Measurements from ENCODE around the gene CEP164.

DNA sequence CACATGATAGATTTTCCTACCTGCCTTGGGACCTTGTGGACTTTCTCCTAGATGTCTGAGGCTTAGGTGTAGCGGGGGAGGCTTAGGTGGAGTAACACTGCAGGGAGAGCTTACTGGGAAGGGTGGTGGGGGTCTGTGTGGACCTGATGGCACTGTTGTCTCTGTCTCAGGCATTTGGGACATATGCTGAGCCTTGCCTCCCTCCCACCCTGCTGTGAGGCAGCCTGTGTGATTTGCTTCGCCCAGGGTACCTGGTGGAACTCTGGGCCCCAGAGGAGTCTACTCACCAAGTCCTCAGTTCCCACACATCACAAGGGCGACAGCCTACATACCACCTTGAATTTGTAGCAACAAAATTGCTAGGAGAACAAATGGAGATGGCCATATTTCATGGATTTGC is 80.7 kb downstream of the CEP164 start:
- no peak for TF ChIP-seq HDGF (IDR thresholded peaks at IDR 0.05)
- no peak for TF ChIP-seq FOXM1 (IDR thresholded peaks at IDR 0.05; ENCODE audit: low read depth, low read length)
- no peak for TF ChIP-seq POLR2AphosphoS5 (IDR thresholded peaks at IDR 0.05; ENCODE audit: low read length)
- TF ChIP-seq, protein P1, sequence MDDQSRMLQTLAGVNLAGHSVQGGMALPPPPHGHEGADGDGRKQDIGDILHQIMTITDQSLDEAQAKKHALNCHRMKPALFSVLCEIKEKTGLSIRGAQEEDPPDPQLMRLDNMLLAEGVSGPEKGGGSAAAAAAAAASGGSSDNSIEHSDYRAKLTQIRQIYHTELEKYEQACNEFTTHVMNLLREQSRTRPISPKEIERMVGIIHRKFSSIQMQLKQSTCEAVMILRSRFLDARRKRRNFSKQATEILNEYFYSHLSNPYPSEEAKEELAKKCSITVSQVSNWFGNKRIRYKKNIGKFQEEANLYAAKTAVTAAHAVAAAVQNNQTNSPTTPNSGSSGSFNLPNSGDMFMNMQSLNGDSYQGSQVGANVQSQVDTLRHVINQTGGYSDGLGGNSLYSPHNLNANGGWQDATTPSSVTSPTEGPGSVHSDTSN (IDR thresholded peaks at IDR 0.05; ENCODE audit: insufficient replicate concordance, low read depth, low read length), result no peak
- TF ChIP-seq SUZ12 (IDR thresholded peaks at IDR 0.05; ENCODE audit: unreplicated experiment), result no peak
- no peak for TF ChIP-seq SREBF1 (IDR thresholded peaks at IDR 0.05; ENCODE audit: low read length)
- TF ChIP-seq, protein P2, sequence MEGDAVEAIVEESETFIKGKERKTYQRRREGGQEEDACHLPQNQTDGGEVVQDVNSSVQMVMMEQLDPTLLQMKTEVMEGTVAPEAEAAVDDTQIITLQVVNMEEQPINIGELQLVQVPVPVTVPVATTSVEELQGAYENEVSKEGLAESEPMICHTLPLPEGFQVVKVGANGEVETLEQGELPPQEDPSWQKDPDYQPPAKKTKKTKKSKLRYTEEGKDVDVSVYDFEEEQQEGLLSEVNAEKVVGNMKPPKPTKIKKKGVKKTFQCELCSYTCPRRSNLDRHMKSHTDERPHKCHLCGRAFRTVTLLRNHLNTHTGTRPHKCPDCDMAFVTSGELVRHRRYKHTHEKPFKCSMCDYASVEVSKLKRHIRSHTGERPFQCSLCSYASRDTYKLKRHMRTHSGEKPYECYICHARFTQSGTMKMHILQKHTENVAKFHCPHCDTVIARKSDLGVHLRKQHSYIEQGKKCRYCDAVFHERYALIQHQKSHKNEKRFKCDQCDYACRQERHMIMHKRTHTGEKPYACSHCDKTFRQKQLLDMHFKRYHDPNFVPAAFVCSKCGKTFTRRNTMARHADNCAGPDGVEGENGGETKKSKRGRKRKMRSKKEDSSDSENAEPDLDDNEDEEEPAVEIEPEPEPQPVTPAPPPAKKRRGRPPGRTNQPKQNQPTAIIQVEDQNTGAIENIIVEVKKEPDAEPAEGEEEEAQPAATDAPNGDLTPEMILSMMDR (IDR thresholded peaks at IDR 0.05 in 2 of 3, conservative IDR thresholded peaks at IDR 0.05 in 1 of 3; ENCODE audit: control insufficient read depth in 2 of 3, extremely low read depth in 1 of 3, insufficient read depth in 1 of 3, low read depth in 3 of 3, low read length in 3 of 3), result no peak
- TF ChIP-seq RAD21 (IDR thresholded peaks at IDR 0.05; ENCODE audit: insufficient read depth, low read depth, low read length), result no peak
- no peak for TF ChIP-seq GABPA (IDR thresholded peaks at IDR 0.05; ENCODE audit: low read depth)
- no peak for TF ChIP-seq ZNF274 (IDR thresholded peaks at IDR 0.05; ENCODE audit: insufficient read depth, insufficient read length)
- TF ChIP-seq STAT3 (IDR thresholded peaks at IDR 0.05; ENCODE audit: low read depth, low read length), result no peak
- TF ChIP-seq, protein P3, sequence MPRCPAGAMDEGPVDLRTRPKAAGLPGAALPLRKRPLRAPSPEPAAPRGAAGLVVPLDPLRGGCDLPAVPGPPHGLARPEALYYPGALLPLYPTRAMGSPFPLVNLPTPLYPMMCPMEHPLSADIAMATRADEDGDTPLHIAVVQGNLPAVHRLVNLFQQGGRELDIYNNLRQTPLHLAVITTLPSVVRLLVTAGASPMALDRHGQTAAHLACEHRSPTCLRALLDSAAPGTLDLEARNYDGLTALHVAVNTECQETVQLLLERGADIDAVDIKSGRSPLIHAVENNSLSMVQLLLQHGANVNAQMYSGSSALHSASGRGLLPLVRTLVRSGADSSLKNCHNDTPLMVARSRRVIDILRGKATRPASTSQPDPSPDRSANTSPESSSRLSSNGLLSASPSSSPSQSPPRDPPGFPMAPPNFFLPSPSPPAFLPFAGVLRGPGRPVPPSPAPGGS (IDR thresholded peaks at IDR 0.05; ENCODE audit: borderline replicate concordance, insufficient read depth, low read depth, low read length, poor library complexity, severe bottlenecking), result no peak
- TF ChIP-seq, protein P4, sequence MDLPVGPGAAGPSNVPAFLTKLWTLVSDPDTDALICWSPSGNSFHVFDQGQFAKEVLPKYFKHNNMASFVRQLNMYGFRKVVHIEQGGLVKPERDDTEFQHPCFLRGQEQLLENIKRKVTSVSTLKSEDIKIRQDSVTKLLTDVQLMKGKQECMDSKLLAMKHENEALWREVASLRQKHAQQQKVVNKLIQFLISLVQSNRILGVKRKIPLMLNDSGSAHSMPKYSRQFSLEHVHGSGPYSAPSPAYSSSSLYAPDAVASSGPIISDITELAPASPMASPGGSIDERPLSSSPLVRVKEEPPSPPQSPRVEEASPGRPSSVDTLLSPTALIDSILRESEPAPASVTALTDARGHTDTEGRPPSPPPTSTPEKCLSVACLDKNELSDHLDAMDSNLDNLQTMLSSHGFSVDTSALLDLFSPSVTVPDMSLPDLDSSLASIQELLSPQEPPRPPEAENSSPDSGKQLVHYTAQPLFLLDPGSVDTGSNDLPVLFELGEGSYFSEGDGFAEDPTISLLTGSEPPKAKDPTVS (IDR thresholded peaks at IDR 0.05; ENCODE audit: low read depth, low read length), result no peak

All from GM12878 (cell line).